Testis (tissue), 2 donors: ENCODE results near the gene PAMR1.

ENCODE experiments used
- POLR2A ChIP-seq: fragments of 450-650 bp; IDR thresholded peaks from one replicate; pipeline ENCODE4 v1.6.1; 2017; ENCODE audit warnings: antibody characterized with exemption, mild to moderate bottlenecking, moderate library complexity
- TF ChIP-seq, protein P1 (sequence below), 3 experiments: fragments of 450-650 bp in 2 of 3; fragments of 200-600 bp in 1 of 3; sonication (generic) in 1 of 3; IDR thresholded peaks; one replicate each; pipeline ENCODE4 v1.5.1; 2016 to 2019; ENCODE audit warnings: antibody characterized with exemption in 3 of 3, mild to moderate bottlenecking in 2 of 3, moderate library complexity in 1 of 3

DNA sequence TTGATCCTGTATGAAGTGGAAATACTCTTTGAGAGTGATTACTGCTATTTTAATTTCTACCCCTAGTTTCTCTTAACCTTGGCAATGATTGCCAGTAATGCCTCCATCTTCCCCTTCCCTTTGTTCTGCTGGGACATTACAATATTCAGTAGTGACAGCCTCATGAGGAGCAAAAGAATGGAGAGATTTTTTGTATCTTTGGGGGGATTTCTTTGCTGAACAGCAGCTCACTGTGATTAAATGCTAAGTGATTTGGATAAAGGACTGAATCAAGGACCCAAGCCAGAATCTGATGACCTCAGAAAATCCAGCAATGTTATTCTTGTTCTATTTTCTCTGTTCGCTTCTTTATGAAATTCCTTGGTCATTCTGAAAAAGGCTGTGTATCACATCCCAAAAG is 99.1 kb downstream of the PAMR1 start:
- TF ChIP-seq, protein P1, sequence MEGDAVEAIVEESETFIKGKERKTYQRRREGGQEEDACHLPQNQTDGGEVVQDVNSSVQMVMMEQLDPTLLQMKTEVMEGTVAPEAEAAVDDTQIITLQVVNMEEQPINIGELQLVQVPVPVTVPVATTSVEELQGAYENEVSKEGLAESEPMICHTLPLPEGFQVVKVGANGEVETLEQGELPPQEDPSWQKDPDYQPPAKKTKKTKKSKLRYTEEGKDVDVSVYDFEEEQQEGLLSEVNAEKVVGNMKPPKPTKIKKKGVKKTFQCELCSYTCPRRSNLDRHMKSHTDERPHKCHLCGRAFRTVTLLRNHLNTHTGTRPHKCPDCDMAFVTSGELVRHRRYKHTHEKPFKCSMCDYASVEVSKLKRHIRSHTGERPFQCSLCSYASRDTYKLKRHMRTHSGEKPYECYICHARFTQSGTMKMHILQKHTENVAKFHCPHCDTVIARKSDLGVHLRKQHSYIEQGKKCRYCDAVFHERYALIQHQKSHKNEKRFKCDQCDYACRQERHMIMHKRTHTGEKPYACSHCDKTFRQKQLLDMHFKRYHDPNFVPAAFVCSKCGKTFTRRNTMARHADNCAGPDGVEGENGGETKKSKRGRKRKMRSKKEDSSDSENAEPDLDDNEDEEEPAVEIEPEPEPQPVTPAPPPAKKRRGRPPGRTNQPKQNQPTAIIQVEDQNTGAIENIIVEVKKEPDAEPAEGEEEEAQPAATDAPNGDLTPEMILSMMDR (IDR thresholded peaks at IDR 0.05): no peak
- TF ChIP-seq POLR2A: no peak
